HL-60 (cell line): Measurements from ENCODE around the gene CDKN2D.

Experiments used
- DNase-seq, 2 experiments: peaks; one replicate each; pipeline ENCODE4 v3.0.0-alpha.2; 2010 to 2020; ENCODE audit warnings: low read depth in 1 of 2, low spot score in 1 of 2
- H3K27ac ChIP-seq: fragments of 250-450 bp; sonication (Bioruptor Pico); replicated peaks from 2 replicates; pipeline ENCODE4 v1.5.1; 2020; ENCODE audit warnings: mild to moderate bottlenecking, moderate library complexity
- H3K27me3 ChIP-seq: fragments of 250-450 bp; sonication (Bioruptor Pico); 2 replicates; pipeline ENCODE4 v1.5.1; 2021; ENCODE audit warnings: mild to moderate bottlenecking, moderate library complexity; ENCODE audit not compliant: insufficient read depth, poor library complexity, severe bottlenecking
- H3K4me3 ChIP-seq: replicated peaks from 2 replicates; pipeline ENCODE4 v1.5.1; 2011; ENCODE audit warnings: mild to moderate bottlenecking, control low read depth, low read length; ENCODE audit not compliant: insufficient read depth
- CTCF ChIP-seq: IDR thresholded peaks from one replicate; pipeline ENCODE4 v1.5.1; 2011; ENCODE audit warnings: low read length, control low read depth, inconsistent platforms; ENCODE audit not compliant: insufficient read depth
- GABPA ChIP-seq: IDR thresholded peaks from 2 replicates; pipeline ENCODE4 v1.6.1; 2012; ENCODE audit warnings: low read depth
- POLR2AphosphoS5 ChIP-seq: IDR thresholded peaks from 2 replicates; pipeline ENCODE4 v1.6.1; 2012; ENCODE audit warnings: low read depth
- SPI1 ChIP-seq: IDR thresholded peaks from 2 replicates; pipeline ENCODE4 v1.6.1; 2012; ENCODE audit warnings: low read depth, mild to moderate bottlenecking, borderline replicate concordance
- TF ChIP-seq, protein P1 (sequence below): IDR thresholded peaks from 2 replicates; pipeline ENCODE4 v1.6.1; 2012; ENCODE audit warnings: low read depth; ENCODE audit not compliant: insufficient replicate concordance

Gene CDKN2D

DNA sequence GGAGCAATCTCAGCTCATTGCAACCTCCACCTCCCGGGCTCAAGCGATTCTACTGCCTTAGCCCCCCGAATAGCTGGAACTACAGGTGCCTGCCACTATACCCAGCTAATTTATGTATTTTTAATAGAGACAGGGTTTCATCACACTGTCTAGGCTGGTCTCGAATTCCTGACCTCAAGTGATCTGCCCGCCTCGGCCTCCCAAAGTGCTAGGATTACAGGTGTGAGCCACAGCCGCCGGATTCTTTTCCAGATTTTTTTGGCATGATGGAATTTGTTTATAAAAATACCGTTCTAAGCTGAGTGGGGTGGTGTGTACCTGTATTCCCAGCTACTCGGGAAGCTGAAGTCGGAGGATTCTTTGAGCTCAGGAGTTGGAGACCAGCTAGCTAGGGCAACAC lies 31.1 kb downstream of the CDKN2D start:
- no peak for TF ChIP-seq CTCF
- TF ChIP-seq SPI1 = no peak
- no peak for TF ChIP-seq POLR2AphosphoS5
- no peak for TF ChIP-seq GABPA
- TF ChIP-seq, protein P1, sequence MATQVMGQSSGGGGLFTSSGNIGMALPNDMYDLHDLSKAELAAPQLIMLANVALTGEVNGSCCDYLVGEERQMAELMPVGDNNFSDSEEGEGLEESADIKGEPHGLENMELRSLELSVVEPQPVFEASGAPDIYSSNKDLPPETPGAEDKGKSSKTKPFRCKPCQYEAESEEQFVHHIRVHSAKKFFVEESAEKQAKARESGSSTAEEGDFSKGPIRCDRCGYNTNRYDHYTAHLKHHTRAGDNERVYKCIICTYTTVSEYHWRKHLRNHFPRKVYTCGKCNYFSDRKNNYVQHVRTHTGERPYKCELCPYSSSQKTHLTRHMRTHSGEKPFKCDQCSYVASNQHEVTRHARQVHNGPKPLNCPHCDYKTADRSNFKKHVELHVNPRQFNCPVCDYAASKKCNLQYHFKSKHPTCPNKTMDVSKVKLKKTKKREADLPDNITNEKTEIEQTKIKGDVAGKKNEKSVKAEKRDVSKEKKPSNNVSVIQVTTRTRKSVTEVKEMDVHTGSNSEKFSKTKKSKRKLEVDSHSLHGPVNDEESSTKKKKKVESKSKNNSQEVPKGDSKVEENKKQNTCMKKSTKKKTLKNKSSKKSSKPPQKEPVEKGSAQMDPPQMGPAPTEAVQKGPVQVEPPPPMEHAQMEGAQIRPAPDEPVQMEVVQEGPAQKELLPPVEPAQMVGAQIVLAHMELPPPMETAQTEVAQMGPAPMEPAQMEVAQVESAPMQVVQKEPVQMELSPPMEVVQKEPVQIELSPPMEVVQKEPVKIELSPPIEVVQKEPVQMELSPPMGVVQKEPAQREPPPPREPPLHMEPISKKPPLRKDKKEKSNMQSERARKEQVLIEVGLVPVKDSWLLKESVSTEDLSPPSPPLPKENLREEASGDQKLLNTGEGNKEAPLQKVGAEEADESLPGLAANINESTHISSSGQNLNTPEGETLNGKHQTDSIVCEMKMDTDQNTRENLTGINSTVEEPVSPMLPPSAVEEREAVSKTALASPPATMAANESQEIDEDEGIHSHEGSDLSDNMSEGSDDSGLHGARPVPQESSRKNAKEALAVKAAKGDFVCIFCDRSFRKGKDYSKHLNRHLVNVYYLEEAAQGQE = no peak
- no peak overlapping the region for H3K27ac ChIP-seq
- no peak overlapping the region for H3K4me3 ChIP-seq
- H3K27me3 ChIP-seq = peaks cover 3% of the 10 kb centered on the region
- no peak for DNase-seq

DNA sequence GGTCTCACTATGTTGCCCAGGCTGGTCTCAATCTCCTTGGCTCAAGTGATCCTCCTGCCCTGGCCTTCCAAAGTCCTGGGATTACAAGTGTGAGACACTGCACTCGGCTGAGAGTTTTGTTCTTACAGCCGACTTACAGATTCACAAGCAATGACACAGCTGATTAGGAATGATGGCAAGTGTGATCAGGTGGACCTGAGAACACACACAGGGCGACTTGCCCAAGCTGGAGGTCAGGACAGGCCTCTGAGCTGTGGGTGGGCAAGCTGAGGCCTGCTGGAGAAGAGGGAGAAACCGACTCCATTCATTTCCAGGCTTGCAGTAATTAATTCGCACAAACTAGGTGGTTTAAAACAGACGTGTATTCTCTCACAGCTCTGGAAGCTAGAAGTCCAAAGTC lies 33.2 kb downstream of the CDKN2D start:
- Histone ChIP-seq H3K27me3 (peaks cover 3% of the 10 kb centered on the region), H3K4me3 (no peak overlapping the region), H3K27ac (no peak overlapping the region)
- DNase-seq = no peak
- TF ChIP-seq POLR2AphosphoS5 = no peak
- no peak for TF ChIP-seq SPI1
- no peak for TF ChIP-seq GABPA
- TF ChIP-seq, protein P1 = no peak
- no peak for TF ChIP-seq CTCF

GRCh38 chr19:10533646-10534386 lies 35.0 kb downstream of the CDKN2D start:
- Histone ChIP-seq H3K27ac (no peak overlapping the region), H3K4me3 (no peak overlapping the region), H3K27me3 (peaks cover 3% of the 10 kb centered on the region)
- TF ChIP-seq GABPA (no peak), CTCF (no peak), SPI1 (no peak), POLR2AphosphoS5 (no peak)
- TF ChIP-seq, protein P1 = no peak
- DNase-seq = no peak
